Loucy (cell line): ENCODE measurements around the gene MAP3K5.

Experiments used
- EZH2phosphoT487 ChIP-seq: fragments of 200-600 bp; IDR thresholded peaks from 2 replicates; pipeline ENCODE4 v1.6.1; 2018; ENCODE audit warnings: antibody characterized with exemption, mild to moderate bottlenecking, moderate library complexity, borderline replicate concordance
- TF ChIP-seq, protein P1 (sequence below): fragments of 200-600 bp; sonication (generic); conservative IDR thresholded peaks from 2 replicates; pipeline ENCODE4 v1.5.1; 2014; ENCODE audit warnings: mild to moderate bottlenecking, antibody characterized with exemption, low read length

DNA sequence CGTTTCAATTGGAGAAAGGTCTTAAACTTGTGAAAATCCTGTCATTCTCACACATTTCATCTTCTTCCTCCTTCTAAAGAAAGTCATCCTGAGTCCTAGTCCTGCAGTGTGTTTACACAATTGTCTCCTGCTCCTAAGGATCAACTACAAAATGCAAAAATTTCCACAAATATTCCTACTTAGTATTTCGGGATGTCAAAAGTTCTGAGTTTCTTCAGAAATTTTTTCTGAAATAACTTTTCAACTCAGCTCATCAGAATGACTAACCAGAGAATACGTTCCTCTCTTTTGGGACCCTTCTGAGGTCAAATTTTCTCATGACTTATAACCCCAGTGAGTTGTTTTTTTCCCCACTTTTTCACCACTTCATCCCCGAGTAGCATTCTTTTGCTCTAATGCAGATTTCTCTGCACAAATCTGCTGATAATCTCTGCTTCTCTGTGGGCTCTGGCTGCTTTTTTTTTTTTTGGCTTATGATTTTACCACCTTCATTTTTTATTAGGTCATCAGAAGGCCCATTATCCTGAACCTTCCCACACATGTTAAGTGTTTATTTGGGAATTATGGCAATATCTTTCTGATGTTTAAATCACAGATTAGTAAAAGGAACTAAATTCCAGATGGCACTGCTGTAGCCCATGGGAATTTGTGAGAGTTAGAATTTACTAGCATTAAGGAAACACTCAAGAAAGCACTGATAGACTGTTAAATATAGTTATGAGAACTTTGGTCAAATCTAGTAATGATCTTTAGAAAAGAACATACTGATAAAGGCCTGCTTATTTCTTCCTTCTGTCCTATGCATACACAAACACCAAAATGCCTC is 41.4 kb downstream of the MAP3K5 start:
- TF ChIP-seq, protein P1, sequence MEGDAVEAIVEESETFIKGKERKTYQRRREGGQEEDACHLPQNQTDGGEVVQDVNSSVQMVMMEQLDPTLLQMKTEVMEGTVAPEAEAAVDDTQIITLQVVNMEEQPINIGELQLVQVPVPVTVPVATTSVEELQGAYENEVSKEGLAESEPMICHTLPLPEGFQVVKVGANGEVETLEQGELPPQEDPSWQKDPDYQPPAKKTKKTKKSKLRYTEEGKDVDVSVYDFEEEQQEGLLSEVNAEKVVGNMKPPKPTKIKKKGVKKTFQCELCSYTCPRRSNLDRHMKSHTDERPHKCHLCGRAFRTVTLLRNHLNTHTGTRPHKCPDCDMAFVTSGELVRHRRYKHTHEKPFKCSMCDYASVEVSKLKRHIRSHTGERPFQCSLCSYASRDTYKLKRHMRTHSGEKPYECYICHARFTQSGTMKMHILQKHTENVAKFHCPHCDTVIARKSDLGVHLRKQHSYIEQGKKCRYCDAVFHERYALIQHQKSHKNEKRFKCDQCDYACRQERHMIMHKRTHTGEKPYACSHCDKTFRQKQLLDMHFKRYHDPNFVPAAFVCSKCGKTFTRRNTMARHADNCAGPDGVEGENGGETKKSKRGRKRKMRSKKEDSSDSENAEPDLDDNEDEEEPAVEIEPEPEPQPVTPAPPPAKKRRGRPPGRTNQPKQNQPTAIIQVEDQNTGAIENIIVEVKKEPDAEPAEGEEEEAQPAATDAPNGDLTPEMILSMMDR = no peak
- no peak for TF ChIP-seq EZH2phosphoT487
